SK-N-SH (cell line): ENCODE measurements around the gene TSC22D2. TPM values are rescaled to one million over a fixed set of nuclear protein-coding genes. Genes with fewer than 3 reads are reported as not detected.

ENCODE experiments used
- CTCF ChIA-PET: fragments of 300-600, 350-600 bp; formaldehyde crosslinking; extraction: SDS; loops from one replicate; lab custom pipeline; 2021; lab: Yijun Ruan, JAX
- POLR2A ChIA-PET: fragments of 350-600 bp; sonication (Branson Sonifier 250); formaldehyde crosslinking; extraction: SDS; loops from one replicate; lab custom pipeline; 2020; ENCODE audit warnings: antibody characterized with exemption, inconsistent platforms; lab: Yijun Ruan, JAX
- DNase-seq: peaks from one replicate; pipeline ENCODE4 v3.0.0; 2012
- H2AFZ ChIP-seq: fragments of 200-600 bp; sonication (generic); 2 replicates; pipeline ENCODE4 v1.8.1; 2016; ENCODE audit warnings: antibody characterized with exemption, mild to moderate bottlenecking, low read depth
- H3F3A ChIP-seq: fragments of 200-600 bp; sonication (generic); replicated peaks from 2 replicates; pipeline ENCODE3; 2016; ENCODE audit warnings: antibody characterized with exemption, mild to moderate bottlenecking; ENCODE audit not compliant: insufficient read depth
- H3K27ac ChIP-seq, 2 experiments: fragments of 200-500 bp in 1 of 2; fragments of 200-600 bp in 1 of 2; sonication (Bioruptor generic) in 1 of 2; sonication (generic), shearing (Covaris generic) in 1 of 2; 2 replicates each; pipeline versions ENCODE4 v1.5.1 to v1.6.1; 2014 to 2016; ENCODE audit warnings: low read depth in 2 of 2, inconsistent platforms in 1 of 2, low read length in 1 of 2, mild to moderate bottlenecking in 1 of 2, mixed read lengths in 1 of 2
- H3K27me3 ChIP-seq: fragments of 200-600 bp; sonication (generic), shearing (Covaris generic); 2 replicates; pipeline ENCODE4 v1.6.1; 2016; ENCODE audit warnings: mixed run types; ENCODE audit not compliant: insufficient read depth
- H3K36me3 ChIP-seq, 2 experiments: fragments of 200-500 bp in 1 of 2; fragments of 200-600 bp in 1 of 2; sonication (Bioruptor generic) in 1 of 2; sonication (generic) in 1 of 2; replicated peaks in 1 of 2; 2 replicates each; pipeline versions ENCODE3 to v1.5.1; 2014 to 2016; ENCODE audit warnings: low read length in 1 of 2, mild to moderate bottlenecking in 1 of 2; ENCODE audit not compliant: insufficient read depth in 2 of 2, control insufficient read depth in 1 of 2
- H3K4me1 ChIP-seq, 2 experiments: fragments of 200-500 bp in 1 of 2; fragments of 200-600 bp in 1 of 2; sonication (Bioruptor generic) in 1 of 2; sonication (generic), shearing (Covaris generic) in 1 of 2; 2 replicates each; pipeline versions ENCODE4 v1.5.1 to v1.6.1; 2014 to 2016; ENCODE audit warnings: low read depth in 1 of 2, low read length in 1 of 2, mixed run types in 1 of 2; ENCODE audit not compliant: insufficient read depth in 2 of 2, control insufficient read depth in 1 of 2
- H3K4me2 ChIP-seq: fragments of 200-600 bp; sonication (generic), shearing (Covaris generic); 2 replicates; pipeline ENCODE4 v1.6.1; 2017; ENCODE audit warnings: mixed run types
- H3K4me3 ChIP-seq, 2 experiments: fragments of 200-500 bp in 1 of 2; fragments of 200-600 bp in 1 of 2; sonication (Bioruptor generic) in 1 of 2; sonication (generic), shearing (Covaris generic) in 1 of 2; 2 replicates each; pipeline versions ENCODE4 v1.5.1 to v1.8.1; 2014 to 2016; ENCODE audit warnings: low read depth in 2 of 2, inconsistent platforms in 1 of 2, low read length in 1 of 2, mild to moderate bottlenecking in 1 of 2, mixed read lengths in 1 of 2, moderate library complexity in 1 of 2
- H3K79me2 ChIP-seq: fragments of 200-600 bp; sonication (generic); 2 replicates; pipeline ENCODE4 v1.8.1; 2017; ENCODE audit warnings: mild to moderate bottlenecking; ENCODE audit not compliant: insufficient read depth
- H3K9ac ChIP-seq: fragments of 200-600 bp; sonication (generic); 2 replicates; pipeline ENCODE4 v1.6.1; 2017; ENCODE audit warnings: mixed run types
- H3K9me2 ChIP-seq: fragments of 200-600 bp; sonication (generic); 2 replicates; pipeline ENCODE4 v1.6.1; 2017; ENCODE audit warnings: mixed run types
- H3K9me3 ChIP-seq: fragments of 200-600 bp; sonication (generic); 2 replicates; pipeline ENCODE4 v1.6.1; 2017; ENCODE audit warnings: mixed run types, mild to moderate bottlenecking, moderate library complexity
- H4K20me1 ChIP-seq: fragments of 200-600 bp; sonication (generic); 2 replicates; pipeline ENCODE4 v1.6.1; 2017; ENCODE audit warnings: mild to moderate bottlenecking, mixed run types; ENCODE audit not compliant: insufficient read depth
- CHD2 ChIP-seq: fragments of 150-350 bp; IDR thresholded peaks from 2 replicates; pipeline ENCODE4 v1.6.1; 2018; ENCODE audit warnings: low read length; ENCODE audit not compliant: partially characterized antibody
- ELF1 ChIP-seq: IDR thresholded peaks from 2 replicates; pipeline ENCODE4 v1.4.0; 2012
- EP300 ChIP-seq, 2 experiments: IDR thresholded peaks; 2 replicates each; pipeline versions ENCODE4 v1.4.0 to v1.6.1; 2012; ENCODE audit warnings: borderline replicate concordance in 1 of 2, low read depth in 1 of 2, low read length in 1 of 2
- FOSL2 ChIP-seq: IDR thresholded peaks from 2 replicates; pipeline ENCODE4 v1.4.0; 2012; ENCODE audit warnings: low read depth, mild to moderate bottlenecking, moderate library complexity, borderline replicate concordance
- FOXJ3 ChIP-seq: sonication (generic); formaldehyde crosslinking; IDR thresholded peaks from 2 replicates; pipeline ENCODE4 v1.5.1; 2020; ENCODE audit warnings: mild to moderate bottlenecking, missing genetic modification reagents
- FOXM1 ChIP-seq: IDR thresholded peaks from 2 replicates; pipeline ENCODE4 v1.4.0; 2012; ENCODE audit warnings: low read depth, mild to moderate bottlenecking
- MXI1 ChIP-seq: IDR thresholded peaks from 2 replicates; pipeline ENCODE4 v1.6.1; 2012; ENCODE audit warnings: mild to moderate bottlenecking, low read depth, low read length, improper control_type of control experiment
- NFIC ChIP-seq: IDR thresholded peaks from 2 replicates; pipeline ENCODE4 v1.4.0; 2012; ENCODE audit warnings: borderline replicate concordance
- NRF1 ChIP-seq: IDR thresholded peaks from 2 replicates; pipeline ENCODE4 v1.6.1; 2012; ENCODE audit warnings: low read depth, mild to moderate bottlenecking, low read length
- RAD21 ChIP-seq: IDR thresholded peaks from 2 replicates; pipeline ENCODE4 v1.6.1; 2012; ENCODE audit warnings: mild to moderate bottlenecking, low read length
- RCOR1 ChIP-seq: fragments of 150-350 bp; IDR thresholded peaks from 2 replicates; pipeline ENCODE4 v1.6.1; 2017; ENCODE audit warnings: antibody characterized with exemption, low read length
- RXRA ChIP-seq: IDR thresholded peaks from 2 replicates; pipeline ENCODE4 v1.4.0; 2012; ENCODE audit warnings: low read depth, mild to moderate bottlenecking, borderline replicate concordance
- SIN3A ChIP-seq: IDR thresholded peaks from 2 replicates; pipeline ENCODE4 v1.6.1; 2012; ENCODE audit warnings: low read depth, mild to moderate bottlenecking, low read length, moderate library complexity, borderline replicate concordance
- SMC3 ChIP-seq: IDR thresholded peaks from 2 replicates; pipeline ENCODE4 v1.6.1; 2012; ENCODE audit warnings: low read depth, low read length, improper control_type of control experiment
- TAF1 ChIP-seq: IDR thresholded peaks from 2 replicates; pipeline ENCODE4 v1.6.1; 2012; ENCODE audit warnings: low read depth, mild to moderate bottlenecking, low read length, moderate library complexity, borderline replicate concordance
- TCF12 ChIP-seq: IDR thresholded peaks from 2 replicates; pipeline ENCODE4 v1.4.0; 2012
- TEAD4 ChIP-seq: IDR thresholded peaks from 2 replicates; pipeline ENCODE4 v1.4.0; 2012; ENCODE audit warnings: mild to moderate bottlenecking, borderline replicate concordance; ENCODE audit not compliant: insufficient read depth
- YY1 ChIP-seq: IDR thresholded peaks from 2 replicates; pipeline ENCODE4 v1.4.0; 2012; ENCODE audit warnings: low read depth, mild to moderate bottlenecking
- WGBS: methylation state at CpG from one replicate; pipeline ENCODE4 v1.1.6; 2017; ENCODE audit warnings: low lambda C conversion rate; 5-methylcytosine and 5-hydroxymethylcytosine counted together
- polyA plus RNA-seq, 3 experiments: library from polyadenylated mRNA; depleted of rRNA; stranded (reverse); fragments of >200 nt; gene quantifications; 2 replicates each; pipeline ENCODE4 v1.2.3, GENCODE V29; 2012
- TF ChIP-seq, protein P1 (sequence below): IDR thresholded peaks from 2 replicates; pipeline ENCODE4 v1.4.0; 2012; ENCODE audit warnings: low read depth
- TF ChIP-seq, protein P2 (sequence below): fragments of 150-350 bp; IDR thresholded peaks from 2 replicates; pipeline ENCODE4 v1.6.1; 2016; ENCODE audit warnings: mild to moderate bottlenecking, low read depth, low read length

Gene TSC22D2
- polyA plus RNA-seq, 1 of the 3 experiments (the other 2 are of a cell fraction) = 4.8 TPM

- Histone ChIP-seq H3K9me2 (no peaks in the 10 kb centered on the region), H4K20me1 (no peaks in the 10 kb centered on the region), H3F3A (no peaks in the 10 kb centered on the region), H3K4me2 (no peak overlapping the region), H3K4me1 (no peaks in the 10 kb centered on the region; a peak in 1 of 4 replicates), H3K9ac (no peak overlapping the region), H3K27ac (no peak overlapping the region), H3K9me3 (no peaks in the 10 kb centered on the region), H3K4me3 (no peak overlapping the region), H3K79me2 (peaks cover 16% of the 10 kb centered on the region; the same call in 1 of the 2 replicates), H3K27me3 (no peaks in the 10 kb centered on the region), H3K36me3 (no peaks in the 10 kb centered on the region), H2AFZ (no peak overlapping the region)
- no peak for TF ChIP-seq RCOR1
- TF ChIP-seq SIN3A = no peak
- no peak for TF ChIP-seq SMC3
- no peak for TF ChIP-seq FOXJ3 (CRISPR knock-in tag)
- no peak for TF ChIP-seq FOSL2
- TF ChIP-seq RXRA = no peak
- TF ChIP-seq, protein P1, sequence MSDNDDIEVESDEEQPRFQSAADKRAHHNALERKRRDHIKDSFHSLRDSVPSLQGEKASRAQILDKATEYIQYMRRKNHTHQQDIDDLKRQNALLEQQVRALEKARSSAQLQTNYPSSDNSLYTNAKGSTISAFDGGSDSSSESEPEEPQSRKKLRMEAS = no peak
- no peak for TF ChIP-seq YY1
- TF ChIP-seq TCF12 = no peak
- no peak for DNase-seq
- POLR2A ChIA-PET = no interaction called here
- CTCF ChIA-PET = no interaction called here
- WGBS = 88% methylated on average over 1 of the region's 1 CpG
These were observed 5.9 kb upstream of the TSC22D2 start for GRCh38 chr3:150402217-150402616.

DNA sequence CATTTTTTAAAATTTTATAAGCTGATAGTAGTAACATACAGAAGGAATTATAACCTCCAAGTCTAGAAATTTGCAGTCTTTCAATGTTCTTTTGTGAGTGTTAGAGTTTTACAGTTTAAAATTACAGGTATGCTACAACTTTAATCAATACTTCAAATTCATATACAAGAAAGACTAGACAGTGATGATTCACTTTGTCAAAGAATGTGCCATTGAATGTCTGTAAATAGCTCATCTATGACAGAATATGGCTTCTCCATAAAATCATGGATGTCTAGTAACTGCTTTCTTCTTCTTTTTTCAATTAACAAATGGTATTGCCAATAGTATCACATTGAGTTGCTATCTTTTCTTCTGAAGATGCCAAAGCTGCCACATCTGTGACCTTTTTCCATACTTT is 4.1 kb upstream of the TSC22D2 start:
- no peaks in the 10 kb centered on the region for H3K27me3 ChIP-seq
- H2AFZ ChIP-seq = no peak overlapping the region
- DNase-seq = no peak
- H3K79me2 ChIP-seq = peaks cover 18% of the 10 kb centered on the region; the same call in 1 of the 2 replicates
- peaks cover under 1% of the 10 kb centered on the region for H3F3A ChIP-seq
- ChIA-PET POLR2A (no interaction called here), CTCF (interaction anchor here (0.8 kb wide), 1 partner anchor 8 kb away, joined by 4 read pairs; no protein-coding TSS in a partner anchor)
- no peaks in the 10 kb centered on the region for H3K9me2 ChIP-seq
- H4K20me1 ChIP-seq = peaks cover 1% of the 10 kb centered on the region
- no peak for TF ChIP-seq FOXM1
- no peak for TF ChIP-seq NFIC
- TF ChIP-seq EP300 (IDR thresholded peaks at IDR 0.05; ENCODE audit: borderline replicate concordance in 1 of 2, low read depth in 1 of 2, low read length in 1 of 2) = no peak
- no peak for TF ChIP-seq MXI1
- TF ChIP-seq TAF1 = no peak
- TF ChIP-seq TCF12 = no peak
- no peak for TF ChIP-seq TEAD4
- TF ChIP-seq ELF1 = no peak
- no peak for TF ChIP-seq RAD21
- TF ChIP-seq NRF1 = no peak
- TF ChIP-seq YY1 = no peak
- no peak for TF ChIP-seq CHD2
- TF ChIP-seq SMC3 = no peak
- TF ChIP-seq, protein P2, sequence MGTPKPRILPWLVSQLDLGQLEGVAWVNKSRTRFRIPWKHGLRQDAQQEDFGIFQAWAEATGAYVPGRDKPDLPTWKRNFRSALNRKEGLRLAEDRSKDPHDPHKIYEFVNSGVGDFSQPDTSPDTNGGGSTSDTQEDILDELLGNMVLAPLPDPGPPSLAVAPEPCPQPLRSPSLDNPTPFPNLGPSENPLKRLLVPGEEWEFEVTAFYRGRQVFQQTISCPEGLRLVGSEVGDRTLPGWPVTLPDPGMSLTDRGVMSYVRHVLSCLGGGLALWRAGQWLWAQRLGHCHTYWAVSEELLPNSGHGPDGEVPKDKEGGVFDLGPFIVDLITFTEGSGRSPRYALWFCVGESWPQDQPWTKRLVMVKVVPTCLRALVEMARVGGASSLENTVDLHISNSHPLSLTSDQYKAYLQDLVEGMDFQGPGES = no peak
- H3K36me3 ChIP-seq = no peaks in the 10 kb centered on the region
- no peak overlapping the region for H3K4me2 ChIP-seq
- H3K27ac ChIP-seq = no peak overlapping the region
- no peak overlapping the region for H3K4me3 ChIP-seq
- H3K9ac ChIP-seq = no peak overlapping the region
- H3K4me1 ChIP-seq = no peaks in the 10 kb centered on the region; a peak in 1 of 4 replicates
- no peaks in the 10 kb centered on the region for H3K9me3 ChIP-seq
